T47D (cell line): ENCODE results near the gene CYP4A22.

Source experiments
- DNase-seq, 2 experiments: peaks; one replicate each; pipeline versions ENCODE4 v3.0.0 to v3.0.0-alpha.2; 2011 to 2012; ENCODE audit warnings: low read depth in 1 of 2, low spot score in 1 of 2
- JUND ChIP-seq: IDR thresholded peaks from 2 replicates; pipeline ENCODE4 v1.6.1; 2012; ENCODE audit warnings: low read depth
- in situ Hi-C: cut with HindIII; loops from 2 replicates; pipeline ENCODE4 v1.10.0; 2016; ENCODE audit warnings: low sequenced_read_pairs, low pct_unique_long_range_greater_than_20kb

The CYP4A22 gene

GRCh38 chr1:47184090-47184821 lies 47.0 kb downstream of the CYP4A22 start:
- DNase-seq, result no peak
- no peak for TF ChIP-seq JUND
- in situ Hi-C loops, result no loop called here

GRCh38 chr1:47184822-47185677 lies 47.8 kb downstream of the CYP4A22 start:
- in situ Hi-C loops, result no loop called here
- DNase-seq, result no peak
- TF ChIP-seq JUND, result no peak

GRCh38 chr1:47186267-47187185 lies 49.3 kb downstream of the CYP4A22 start:
- DNase-seq, result peak in 1 of 2 experiments; percentile 27
- TF ChIP-seq JUND, result no peak
- in situ Hi-C loops, result no loop called here

GRCh38 chr1:47187231-47187925 lies 50.1 kb downstream of the CYP4A22 start:
- peak in 1 of 2 experiments; percentile 32 for DNase-seq
- in situ Hi-C loops, result no loop called here
- TF ChIP-seq JUND, result no peak

GRCh38 chr1:47187926-47188250 lies 50.6 kb downstream of the CYP4A22 start:
- in situ Hi-C loops, result no loop called here
- no peak for DNase-seq
- TF ChIP-seq JUND, result no peak

GRCh38 chr1:47188791-47189785 lies 51.8 kb downstream of the CYP4A22 start:
- no peak for TF ChIP-seq JUND

GRCh38 chr1:47189844-47190508 lies 52.7 kb downstream of the CYP4A22 start, which contains the start of gene PDZK1IP1:
Gene PDZK1IP1, minus strand, starts transcription at chr1:47190036. Its CDS starts 104 bp downstream, at chr1:47189932.
- DNase-seq, result no peak
- TF ChIP-seq JUND, result no peak
- in situ Hi-C loops, result no loop called here

More at GRCh38 chr1:47188791-47189785, 51.8 kb downstream of the CYP4A22 start:
- in situ Hi-C loops, result no loop called here
- DNase-seq, result no peak

GRCh38 chr1:47190509-47190855 lies 53.2 kb downstream of the CYP4A22 start:
- in situ Hi-C loops, result no loop called here
- TF ChIP-seq JUND, result no peak
- no peak for DNase-seq

- no peak for DNase-seq
- no peak for TF ChIP-seq JUND
- in situ Hi-C loops, result no loop called here
Measured at GRCh38 chr1:47190857-47191256, 53.6 kb downstream of the CYP4A22 start.

- DNase-seq, result no peak
- no peak for TF ChIP-seq JUND
- in situ Hi-C loops, result no loop called here
Measured at GRCh38 chr1:47191940-47192457, 54.8 kb downstream of the CYP4A22 start.
